Smooth muscle cell (in vitro differentiated cells): Measurements from ENCODE around the gene OSCAR. TPM values are rescaled to one million over a fixed set of nuclear protein-coding genes. Genes with fewer than 3 reads are reported as not detected.

Experiments used
- DNase-seq: peaks from one replicate; lab custom pipeline; 2025; ENCODE audit not compliant: unreplicated experiment; lab: John Stamatoyannopoulos, UW
- H2AFZ ChIP-seq: fragments of 200-600 bp; sonication (generic); 2 replicates; pipeline ENCODE4 v1.6.0; 2016; ENCODE audit warnings: antibody characterized with exemption, low read depth, mild to moderate bottlenecking
- H3F3A ChIP-seq: fragments of 200-600 bp; sonication (generic); 2 replicates; pipeline ENCODE4 v1.6.0; 2017; ENCODE audit warnings: antibody characterized with exemption, low read depth
- H3K27ac ChIP-seq: fragments of 200-600 bp; sonication (generic); 2 replicates; pipeline ENCODE4 v1.5.1; 2016; ENCODE audit warnings: low read depth, mild to moderate bottlenecking
- H3K27me3 ChIP-seq: fragments of 200-600 bp; sonication (generic); 2 replicates; pipeline ENCODE4 v1.6.1; 2016; ENCODE audit warnings: low read depth, mild to moderate bottlenecking
- H3K36me3 ChIP-seq: fragments of 200-600 bp; sonication (generic); 2 replicates; pipeline ENCODE4 v1.5.1; 2016; ENCODE audit warnings: low read depth
- H3K4me1 ChIP-seq: fragments of 200-600 bp; sonication (generic); 2 replicates; pipeline ENCODE4 v1.5.1; 2016; ENCODE audit warnings: low read depth
- H3K4me2 ChIP-seq: fragments of 200-600 bp; sonication (generic); 2 replicates; pipeline ENCODE4 v1.6.0; 2016; ENCODE audit warnings: mild to moderate bottlenecking
- H3K4me3 ChIP-seq: fragments of 200-600 bp; sonication (generic); 2 replicates; pipeline ENCODE4 v1.5.1; 2016; ENCODE audit warnings: mild to moderate bottlenecking
- H3K79me2 ChIP-seq: fragments of 200-600 bp; sonication (generic); 2 replicates; pipeline ENCODE4 v1.6.0; 2016; ENCODE audit warnings: low read depth, mild to moderate bottlenecking
- H3K9ac ChIP-seq: fragments of 200-600 bp; sonication (generic); 2 replicates; pipeline ENCODE4 v1.6.0; 2016; ENCODE audit warnings: low read depth
- H3K9me3 ChIP-seq: fragments of 200-600 bp; sonication (generic); replicated peaks from 2 replicates; pipeline ENCODE4 v1.5.1; 2016; ENCODE audit warnings: low read depth
- H4K20me1 ChIP-seq: fragments of 200-600 bp; sonication (generic); 2 replicates; pipeline ENCODE4 v1.6.0; 2016; ENCODE audit warnings: low read depth
- WGBS: methylation state at CpG from one replicate; pipeline ENCODE4 v1.1.7; 2016; ENCODE audit warnings: low lambda C conversion rate; 5-methylcytosine and 5-hydroxymethylcytosine counted together
- polyA plus RNA-seq: library from polyadenylated mRNA; unstranded; fragments of >200 nt; fragmentation: Nextera tagmentation; extraction: Ambion mirVana; gene quantifications from 2 replicates; pipeline ENCODE4 v1.2.1, GENCODE V29; 2016
- total RNA-seq: library from RNA; depleted of rRNA; stranded (reverse); fragments of >200 nt; gene quantifications from 2 replicates; pipeline ENCODE4 v1.2.3, GENCODE V29; 2014
- TF ChIP-seq, protein P1 (sequence below): fragments of 200-600 bp; sonication (generic); IDR thresholded peaks from 2 replicates; pipeline ENCODE4 v1.5.1; 2017; ENCODE audit warnings: borderline replicate concordance, mild to moderate bottlenecking, antibody characterized with exemption; ENCODE audit not compliant: insufficient read depth, poor library complexity, severe bottlenecking

The OSCAR gene
- total and polyA plus RNA-seq, 2 experiments from 2014 or later, result 0.90 TPM; not detected in 1

DNA sequence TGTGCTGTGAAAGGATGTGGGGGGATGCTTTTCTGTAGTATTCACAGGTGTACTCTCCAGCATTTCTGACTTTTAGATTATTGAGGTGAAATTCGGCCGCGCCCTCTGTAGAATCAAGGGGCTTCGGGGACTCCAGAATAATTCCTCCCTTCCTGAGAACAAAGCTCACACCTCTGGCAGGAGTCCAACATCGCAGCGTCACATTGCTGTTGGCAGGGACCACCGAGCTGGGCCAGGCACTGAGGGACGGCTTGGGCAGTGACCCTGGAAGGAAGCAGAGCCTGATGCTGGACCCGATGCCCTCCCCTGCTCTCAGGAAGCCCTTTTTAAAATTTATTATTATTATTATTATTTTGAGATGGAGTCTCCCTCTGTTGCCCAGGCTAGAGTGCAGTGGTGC, 25.8 kb downstream of the OSCAR start:
- H3K36me3 ChIP-seq, result no peaks in the 10 kb centered on the region

GRCh38 chr19:54073829-54074228, 26.8 kb downstream of the OSCAR start:
- Histone ChIP-seq H3K27ac (no peak overlapping the region), H3F3A (no peaks in the 10 kb centered on the region), H3K79me2 (no peaks in the 10 kb centered on the region), H3K27me3 (no peaks in the 10 kb centered on the region), H3K9ac (no peak overlapping the region), H3K36me3 (no peaks in the 10 kb centered on the region), H3K4me2 (no peak overlapping the region), H4K20me1 (no peaks in the 10 kb centered on the region), H3K4me3 (no peak overlapping the region), H2AFZ (no peak overlapping the region), H3K4me1 (no peaks in the 10 kb centered on the region), H3K9me3 (no peaks in the 10 kb centered on the region)
- TF ChIP-seq, protein P1, sequence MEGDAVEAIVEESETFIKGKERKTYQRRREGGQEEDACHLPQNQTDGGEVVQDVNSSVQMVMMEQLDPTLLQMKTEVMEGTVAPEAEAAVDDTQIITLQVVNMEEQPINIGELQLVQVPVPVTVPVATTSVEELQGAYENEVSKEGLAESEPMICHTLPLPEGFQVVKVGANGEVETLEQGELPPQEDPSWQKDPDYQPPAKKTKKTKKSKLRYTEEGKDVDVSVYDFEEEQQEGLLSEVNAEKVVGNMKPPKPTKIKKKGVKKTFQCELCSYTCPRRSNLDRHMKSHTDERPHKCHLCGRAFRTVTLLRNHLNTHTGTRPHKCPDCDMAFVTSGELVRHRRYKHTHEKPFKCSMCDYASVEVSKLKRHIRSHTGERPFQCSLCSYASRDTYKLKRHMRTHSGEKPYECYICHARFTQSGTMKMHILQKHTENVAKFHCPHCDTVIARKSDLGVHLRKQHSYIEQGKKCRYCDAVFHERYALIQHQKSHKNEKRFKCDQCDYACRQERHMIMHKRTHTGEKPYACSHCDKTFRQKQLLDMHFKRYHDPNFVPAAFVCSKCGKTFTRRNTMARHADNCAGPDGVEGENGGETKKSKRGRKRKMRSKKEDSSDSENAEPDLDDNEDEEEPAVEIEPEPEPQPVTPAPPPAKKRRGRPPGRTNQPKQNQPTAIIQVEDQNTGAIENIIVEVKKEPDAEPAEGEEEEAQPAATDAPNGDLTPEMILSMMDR, result no peak
- 93% methylated on average over 10 of the region's 10 CpGs for WGBS
- DNase-seq, result no peak

More for the DNA sequence above, 25.8 kb downstream of the OSCAR start:
- 90% methylated on average over 9 of the region's 9 CpGs for WGBS
- Histone ChIP-seq H4K20me1 (no peaks in the 10 kb centered on the region), H3K27me3 (no peaks in the 10 kb centered on the region), H3K27ac (no peak overlapping the region), H2AFZ (no peak overlapping the region), H3K79me2 (no peaks in the 10 kb centered on the region), H3K4me1 (no peaks in the 10 kb centered on the region), H3K9me3 (no peaks in the 10 kb centered on the region), H3F3A (no peaks in the 10 kb centered on the region), H3K9ac (no peak overlapping the region), H3K4me3 (no peak overlapping the region), H3K4me2 (no peak overlapping the region)
- TF ChIP-seq, protein P1, result no peak
- no peak for DNase-seq

GRCh38 chr19:54069470-54069869, 31.1 kb downstream of the OSCAR start:
- Histone ChIP-seq H3K27ac (no peak overlapping the region), H3K9ac (no peak overlapping the region), H3K36me3 (no peaks in the 10 kb centered on the region), H3F3A (no peaks in the 10 kb centered on the region), H3K4me2 (no peak overlapping the region), H3K4me3 (no peak overlapping the region), H3K9me3 (no peaks in the 10 kb centered on the region), H2AFZ (no peak overlapping the region), H3K27me3 (no peaks in the 10 kb centered on the region), H3K4me1 (no peaks in the 10 kb centered on the region), H3K79me2 (no peaks in the 10 kb centered on the region), H4K20me1 (no peaks in the 10 kb centered on the region)
- DNase-seq, result no peak
- TF ChIP-seq, protein P1, result no peak
- 81% methylated on average over 5 of the region's 5 CpGs for WGBS

GRCh38 chr19:54063350-54064116, 37.1 kb downstream of the OSCAR start, which contains the start of gene VSTM1:
Gene VSTM1 (minus strand): TSS chr19:54063897. CDS start chr19:54063777, 120 bp downstream.
- H3K27me3 ChIP-seq, result no peaks in the 10 kb centered on the region
- no peak within 1 kb of the TSS for H3K27ac ChIP-seq
- H3K4me2 ChIP-seq, result no peak within 1 kb of the TSS
- no peak within 1 kb of the TSS for H2AFZ ChIP-seq
- H3K36me3 ChIP-seq, result no peaks in the 10 kb centered on the region
- no peak for DNase-seq
- no peak within 1 kb of the TSS for H3K9ac ChIP-seq
- H3F3A ChIP-seq, result no peaks in the 10 kb centered on the region
- TF ChIP-seq, protein P1, result no peak
- no peaks in the 10 kb centered on the region for H3K9me3 ChIP-seq
- no peak within 1 kb of the TSS for H3K4me3 ChIP-seq
- H4K20me1 ChIP-seq, result no peaks in the 10 kb centered on the region
- WGBS, result 93% methylated on average over 34 of the region's 34 CpGs
- H3K79me2 ChIP-seq, result no peaks in the 10 kb centered on the region
- no peaks in the 10 kb centered on the region for H3K4me1 ChIP-seq
